IPS DF 6.9 (cell line): ENCODE data around the gene SUCLG2.
A peak's percentile ranks its signal among the peaks of the same experiment; 100 is the strongest.

Experiments
- DNase-seq: peaks from one replicate; pipeline ENCODE4 v3.0.0-alpha.2; 2013; ENCODE audit warnings: low read depth, low spot score
- H3K27ac ChIP-seq: one replicate; pipeline ENCODE4 v1.5.1; 2013; ENCODE audit warnings: low read length, control low read depth
- H3K27me3 ChIP-seq: 2 replicates; pipeline ENCODE4 v1.6.1; 2013; ENCODE audit warnings: mild to moderate bottlenecking, low read length; ENCODE audit not compliant: control insufficient read depth, insufficient read depth
- H3K36me3 ChIP-seq: 2 replicates; pipeline ENCODE4 v1.6.1; 2013; ENCODE audit warnings: low read length; ENCODE audit not compliant: control insufficient read depth, insufficient read depth
- H3K4me1 ChIP-seq: 2 replicates; pipeline ENCODE4 v1.6.1; 2013; ENCODE audit warnings: low read length; ENCODE audit not compliant: control insufficient read depth, insufficient read depth
- H3K4me3 ChIP-seq: 2 replicates; pipeline ENCODE4 v1.5.1; 2013; ENCODE audit warnings: mild to moderate bottlenecking, low read length
- H3K9me3 ChIP-seq: 2 replicates; pipeline ENCODE4 v1.6.1; 2013; ENCODE audit warnings: low read length, inconsistent platforms; ENCODE audit not compliant: control insufficient read depth, insufficient read depth
- WGBS: extraction: QIAGEN DNeasy Blood & Tissue Kit; methylation state at CpG from one replicate; pipeline ENCODE4 v1.1.7; 2013; ENCODE audit warnings: mixed read lengths, missing lambda C conversion rate; ENCODE audit not compliant: insufficient read length, insufficient coverage; 5-methylcytosine and 5-hydroxymethylcytosine counted together

Gene SUCLG2

GRCh38 chr3:67683522-67683921 lies 29.1 kb upstream of the SUCLG2 start:
- no peak overlapping the region for H3K27ac ChIP-seq

DNA sequence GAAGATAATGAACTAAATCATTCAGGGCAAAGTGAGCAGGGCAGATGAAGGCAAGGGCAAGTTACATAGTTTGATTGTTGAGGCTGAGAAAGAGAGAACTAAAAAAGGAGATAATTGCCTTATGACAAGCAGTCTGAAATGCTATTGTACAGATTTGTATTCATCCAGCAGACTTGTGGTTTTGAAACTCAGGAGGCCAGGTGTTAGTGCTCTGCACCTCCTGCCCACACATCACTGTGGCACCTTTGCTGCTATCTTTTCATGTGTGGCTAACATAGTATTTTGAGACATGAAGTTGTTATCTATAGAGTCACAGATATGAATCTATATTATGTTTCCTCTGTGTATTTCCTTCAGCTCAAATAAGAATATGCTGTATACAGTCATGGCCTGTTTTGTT lies 24.3 kb upstream of the SUCLG2 start:
- Histone ChIP-seq H3K4me3 (no peak overlapping the region), H3K4me1 (no peaks in the 10 kb centered on the region), H3K36me3 (no peaks in the 10 kb centered on the region), H3K9me3 (no peaks in the 10 kb centered on the region), H3K27ac (no peak overlapping the region), H3K27me3 (no peaks in the 10 kb centered on the region)
- no peak for DNase-seq

More at GRCh38 chr3:67683522-67683921, 29.1 kb upstream of the SUCLG2 start:
- Histone ChIP-seq H3K9me3 (no peaks in the 10 kb centered on the region), H3K27me3 (no peaks in the 10 kb centered on the region), H3K36me3 (no peaks in the 10 kb centered on the region), H3K4me1 (no peaks in the 10 kb centered on the region), H3K4me3 (no peak overlapping the region)
- DNase-seq = no peak

- no peak for DNase-seq
- Histone ChIP-seq H3K36me3 (no peaks in the 10 kb centered on the region), H3K27ac (no peak overlapping the region), H3K4me1 (no peaks in the 10 kb centered on the region), H3K9me3 (no peaks in the 10 kb centered on the region), H3K27me3 (no peaks in the 10 kb centered on the region), H3K4me3 (no peak overlapping the region)
- WGBS = no CpG with 5 or more reads among the region's 4 CpGs
Measured at GRCh38 chr3:67674055-67674454, 19.6 kb upstream of the SUCLG2 start.

DNA sequence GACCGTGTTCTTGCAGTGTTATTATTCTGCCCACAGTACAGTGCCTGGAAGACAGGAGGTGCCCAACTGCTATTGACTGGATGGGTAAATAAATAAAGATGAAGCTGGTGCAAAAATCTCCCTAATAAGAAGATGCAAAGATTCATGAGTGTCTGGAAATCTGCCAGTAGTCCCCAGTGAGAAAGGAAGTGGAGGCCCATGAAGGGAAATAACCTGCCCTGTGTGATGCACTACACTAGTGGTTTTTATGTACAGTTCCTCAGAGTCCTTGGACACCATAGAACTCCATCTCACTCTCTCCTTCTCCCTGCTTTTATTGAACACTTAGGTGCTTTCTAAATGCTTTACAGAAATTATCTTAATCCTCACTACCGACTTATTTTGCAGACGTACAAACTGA lies 8.3 kb upstream of the SUCLG2 start:
- no peaks in the 10 kb centered on the region; the same call in 1 of the 2 replicates for H3K27me3 ChIP-seq
- H3K9me3 ChIP-seq = no peaks in the 10 kb centered on the region
- no peaks in the 10 kb centered on the region for H3K36me3 ChIP-seq
- DNase-seq = no peak
- no CpG with 5 or more reads among the region's 3 CpGs for WGBS
- H3K4me1 ChIP-seq = no peaks in the 10 kb centered on the region; the same call in 1 of the 2 replicates
- no peak overlapping the region for H3K4me3 ChIP-seq
- H3K27ac ChIP-seq = no peak overlapping the region

DNA sequence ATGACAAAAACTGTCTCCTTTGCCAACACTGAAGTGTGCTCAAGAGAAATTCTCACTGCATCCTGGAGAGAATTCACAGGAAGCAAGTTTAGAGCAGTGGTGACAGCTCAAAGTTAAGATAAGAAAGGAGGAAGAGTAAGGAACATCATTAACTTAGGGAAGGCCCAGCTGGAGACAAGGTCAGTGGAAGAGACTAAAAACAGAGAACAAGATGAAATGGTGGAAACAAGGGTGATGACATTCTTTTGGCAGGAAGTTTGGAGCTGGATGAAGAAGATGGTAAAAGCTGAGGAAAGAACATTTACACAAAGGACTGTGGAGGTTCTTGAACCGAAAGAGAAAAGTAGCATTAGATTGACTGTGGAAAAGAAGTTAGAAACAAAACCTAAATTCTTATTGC lies 6.7 kb upstream of the SUCLG2 start:
- Histone ChIP-seq H3K36me3 (no peaks in the 10 kb centered on the region), H3K27me3 (no peaks in the 10 kb centered on the region; the same call in 1 of the 2 replicates), H3K9me3 (no peaks in the 10 kb centered on the region), H3K4me3 (no peak overlapping the region), H3K27ac (no peak overlapping the region), H3K4me1 (no peaks in the 10 kb centered on the region; the same call in 1 of the 2 replicates)
- DNase-seq = no peak
- no CpG with 5 or more reads among the region's 1 CpG for WGBS

DNA sequence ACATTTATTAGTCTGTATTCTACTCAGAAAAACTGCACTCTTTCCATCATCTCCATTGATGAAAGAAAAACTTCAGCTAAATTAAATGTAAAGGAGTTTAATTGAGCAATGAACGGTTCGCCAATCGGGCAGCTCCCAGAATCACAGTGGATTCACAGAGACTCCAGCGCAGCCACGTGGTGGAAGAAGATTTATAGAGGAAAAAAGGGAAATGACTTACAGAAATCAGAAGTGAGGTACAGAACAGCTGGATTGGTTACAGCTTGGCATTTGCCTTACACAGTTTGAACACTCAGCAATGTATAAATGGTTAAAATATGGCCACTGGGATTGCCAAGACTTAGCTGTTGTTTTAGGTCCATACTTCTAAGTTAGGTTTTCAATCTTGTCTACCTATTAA lies 2.8 kb upstream of the SUCLG2 start:
- Histone ChIP-seq H3K27ac (no peak overlapping the region), H3K4me3 (no peak overlapping the region), H3K27me3 (no peaks in the 10 kb centered on the region; the same call in 1 of the 2 replicates), H3K36me3 (no peaks in the 10 kb centered on the region), H3K9me3 (no peaks in the 10 kb centered on the region), H3K4me1 (no peaks in the 10 kb centered on the region; the same call in 1 of the 2 replicates)
- WGBS = no CpG with 5 or more reads among the region's 5 CpGs
- DNase-seq = no peak

DNA sequence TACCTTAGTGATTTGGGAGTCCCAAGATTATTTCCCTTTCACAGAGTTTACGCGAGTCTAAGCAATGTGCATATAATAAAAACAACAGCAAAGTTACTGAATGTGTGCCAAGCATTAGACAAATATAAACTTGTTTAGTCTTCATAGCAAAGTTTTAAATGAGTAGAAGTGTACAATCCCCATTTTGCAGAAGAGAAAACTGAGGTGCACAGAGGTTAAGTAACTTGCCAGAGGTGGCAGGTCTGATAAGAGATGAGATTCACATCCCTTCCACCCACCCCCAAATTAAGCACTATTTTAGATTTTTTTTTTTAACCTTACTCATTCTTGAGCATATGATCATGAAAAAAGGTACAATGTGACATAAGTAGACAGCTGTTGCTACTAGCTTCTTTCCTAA lies 2.2 kb upstream of the SUCLG2 start:
- no peak overlapping the region for H3K4me3 ChIP-seq
- DNase-seq = no peak
- no peaks in the 10 kb centered on the region for H3K36me3 ChIP-seq
- H3K27ac ChIP-seq = no peak overlapping the region
- no peaks in the 10 kb centered on the region; the same call in 1 of the 2 replicates for H3K4me1 ChIP-seq
- H3K27me3 ChIP-seq = no peaks in the 10 kb centered on the region; the same call in 1 of the 2 replicates
- H3K9me3 ChIP-seq = no peaks in the 10 kb centered on the region
- no CpG with 5 or more reads among the region's 2 CpGs for WGBS

GRCh38 chr3:67655364-67656121 lies 1.1 kb upstream of the SUCLG2 start:
- H3K4me3 ChIP-seq = no peak overlapping the region
- no CpG with 5 or more reads among the region's 24 CpGs for WGBS
- H3K36me3 ChIP-seq = no peaks in the 10 kb centered on the region
- no peak for DNase-seq
- H3K4me1 ChIP-seq = no peaks in the 10 kb centered on the region
- H3K9me3 ChIP-seq = no peaks in the 10 kb centered on the region
- H3K27me3 ChIP-seq = no peaks in the 10 kb centered on the region; the same call in 1 of the 2 replicates
- H3K27ac ChIP-seq = no peak overlapping the region

- Histone ChIP-seq H3K27me3 (no peaks in the 10 kb centered on the region; the same call in 1 of the 2 replicates), H3K27ac (no peak overlapping the region), H3K9me3 (no peaks in the 10 kb centered on the region), H3K4me1 (no peaks in the 10 kb centered on the region), H3K4me3 (peak overlapping the region; percentile 73; the same call in 1 of the 2 replicates), H3K36me3 (no peaks in the 10 kb centered on the region)
- WGBS = no CpG with 5 or more reads among the region's 11 CpGs
- DNase-seq = no peak
Measured at GRCh38 chr3:67654844-67655177, 399 bp upstream of the SUCLG2 start.

DNA sequence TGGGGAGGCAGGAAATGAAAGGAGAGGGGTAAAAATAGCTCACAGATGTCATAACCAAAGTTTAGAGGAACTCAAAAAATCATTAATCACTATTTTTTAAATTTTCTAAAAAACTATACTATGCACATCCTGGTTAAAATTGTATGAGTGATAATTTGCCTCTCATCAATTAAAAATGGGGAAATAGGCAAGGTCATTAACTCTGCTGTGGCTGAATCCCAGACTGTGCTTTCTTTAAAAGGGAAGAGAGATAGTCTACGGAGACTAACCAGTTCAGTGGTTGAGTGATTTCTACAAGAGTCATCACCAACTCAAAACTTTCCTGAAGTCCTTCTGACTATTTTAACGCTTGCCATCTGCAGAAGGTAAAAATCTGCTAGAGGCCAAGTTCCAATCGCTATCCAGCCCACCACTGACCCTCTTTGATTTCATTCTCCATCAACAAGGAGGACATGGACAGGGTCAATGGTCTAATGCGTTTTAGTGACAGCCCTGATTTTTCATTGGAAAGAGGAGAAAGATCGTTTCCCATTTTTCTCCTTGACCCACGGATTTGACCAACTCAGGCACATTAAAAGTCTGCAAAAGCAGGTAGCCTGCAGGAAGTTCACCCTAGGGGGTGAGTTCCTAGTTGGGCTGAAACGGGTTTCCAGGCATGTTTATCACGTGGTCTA lies 850 bp downstream of the SUCLG2 start:
- no CpG with 5 or more reads among the region's 8 CpGs for whole genome bisulfite sequencing
- DNase-seq = no peak
- no peaks in the 10 kb centered on the region for H3K4me1 ChIP-seq
- H3K36me3 ChIP-seq = no peaks in the 10 kb centered on the region
- peak overlapping the region; percentile 73; the same call in 1 of the 2 replicates for H3K4me3 ChIP-seq
- H3K27ac ChIP-seq = no peak overlapping the region
- H3K27me3 ChIP-seq = no peaks in the 10 kb centered on the region
- no peaks in the 10 kb centered on the region for H3K9me3 ChIP-seq

- Histone ChIP-seq H3K36me3 (no peaks in the 10 kb centered on the region), H3K27ac (no peak overlapping the region), H3K27me3 (no peaks in the 10 kb centered on the region), H3K4me3 (no peak overlapping the region), H3K9me3 (no peaks in the 10 kb centered on the region), H3K4me1 (no peaks in the 10 kb centered on the region)
- DNase-seq = no peak
- WGBS = no CpG with 5 or more reads among the region's 2 CpGs
Measured at GRCh38 chr3:67650084-67650483, 4.3 kb downstream of the SUCLG2 start.
